ENCODE results near the gene HLF. TPM values are rescaled to one million over a fixed set of nuclear protein-coding genes. Genes with fewer than 3 reads are reported as not detected.

Gene HLF
- total and polyA plus RNA-seq, 4 donors = 8.0 to 59.3 (median 24.6) TPM

- TF ChIP-seq REST (IDR thresholded peaks at IDR 0.05) = no peak
- TF ChIP-seq RXRA (IDR thresholded peaks at IDR 0.05) = no peak
These were observed 44.0 kb downstream of the HLF start (continued) for GRCh38 chr17:55308613-55309391.

GRCh38 chr17:55311767-55312375 is 47.1 kb downstream of the HLF start:
- Histone ChIP-seq H3K4me3 (ENCODE audit: low read depth in 1 of 3, low read length in 3 of 3) (no peak overlapping the region), H3K27me3 (ENCODE audit: control insufficient read depth in 4 of 4, insufficient read depth in 4 of 4, low read length in 3 of 4) (no peaks in the 10 kb centered on the region), H3K27ac (ENCODE audit: low read depth in 1 of 2, low read length in 2 of 2) (no peak overlapping the region), H3K36me3 (ENCODE audit: control insufficient read depth in 4 of 4, insufficient read depth in 3 of 4, low read depth in 1 of 4, low read length in 3 of 4) (peaks cover 4 to 38% (median 24%) of the 10 kb centered on the region in 4 donors), H3K9ac (ENCODE audit: low read depth in 1 of 2, low read length in 2 of 2) (no peak overlapping the region), H3K4me1 (ENCODE audit: control insufficient read depth in 4 of 4, insufficient read depth in 4 of 4, low read length in 3 of 4) (no peaks in the 10 kb centered on the region), H3K9me3 (ENCODE audit: control insufficient read depth in 4 of 4, low read length in 3 of 4) (no peaks in the 10 kb centered on the region)
- WGBS = 95% methylated on average over 7 of the region's 7 CpGs
- no peak for DNase-seq (ENCODE audit: low spot score)
- TF ChIP-seq HNF4A (conservative IDR thresholded peaks at IDR 0.05) (no peak), HNF4G (IDR thresholded peaks at IDR 0.05) (no peak), RAD21 (IDR thresholded peaks at IDR 0.05) (no peak), ZBTB33 (IDR thresholded peaks at IDR 0.05) (no peak), FOXA1 (IDR thresholded peaks at IDR 0.05) (no peak), ATF3 (IDR thresholded peaks at IDR 0.05) (no peak), YY1 (IDR thresholded peaks at IDR 0.05) (no peak), GABPA (IDR thresholded peaks at IDR 0.05 in 1 of 2, conservative IDR thresholded peaks at IDR 0.05 in 1 of 2) (no peak), CTCF (IDR thresholded peaks at IDR 0.05; ENCODE audit: low read depth, low read length, missing input control) (no peak), TAF1 (conservative IDR thresholded peaks at IDR 0.05) (no peak)

Data from liver (tissue), 9 donors.